NOMO-1 (cell line): ENCODE measurements around the gene TRIP10.
"Not testable (repeated sequence)": the region's sequence is repeated elsewhere in the genome, so short reads cannot be mapped to it uniquely, and the experiment has no call there.

Source experiments
- DNase-seq, 2 experiments: peaks; one replicate each; lab custom pipeline; 2025; ENCODE audit not compliant: unreplicated experiment in 2 of 2; lab: John Stamatoyannopoulos, UW

The TRIP10 gene

GRCh38 chr19:6739390-6739882 lies at the start of gene TRIP10:
Gene TRIP10 (plus strand): TSS chr19:6739680. CDS start chr19:6739762, 82 bp downstream.
- peak; percentile 69 to 79 for DNase-seq

DNA sequence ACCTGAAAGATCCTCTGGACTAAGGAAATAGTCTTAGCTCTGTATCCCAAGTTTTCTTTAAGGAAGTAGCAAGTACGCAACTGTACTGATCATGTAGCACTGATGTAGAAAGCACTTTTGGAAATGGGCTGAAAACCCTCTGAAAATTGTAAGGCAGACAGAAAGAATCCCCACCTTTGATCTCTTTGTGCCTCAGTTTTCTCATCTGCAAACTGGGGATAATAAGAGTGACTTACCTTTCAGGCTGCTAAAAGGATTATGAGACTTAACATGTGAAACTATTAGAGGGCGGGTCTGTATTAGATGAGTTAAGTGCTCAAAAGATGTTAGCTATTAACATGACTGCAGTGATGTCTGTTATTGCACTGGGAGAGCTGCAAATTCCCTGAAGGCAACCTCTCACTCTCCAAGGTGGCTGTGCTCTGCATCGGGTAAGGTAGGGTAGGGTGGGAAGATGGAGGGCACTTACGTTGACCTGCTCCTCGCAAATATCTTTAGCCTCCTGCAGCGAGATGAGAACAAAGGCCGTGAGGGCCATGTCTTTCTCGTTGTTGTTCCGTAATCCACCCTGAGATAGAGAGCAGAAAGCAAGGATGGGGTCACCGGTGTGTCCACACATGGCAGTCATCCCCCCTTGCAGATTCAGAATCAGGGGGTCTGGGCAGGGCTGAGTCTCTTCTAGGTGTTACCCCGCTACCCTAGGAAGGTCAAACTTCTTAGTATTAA lies 49.2 kb upstream of the TRIP10 start:
- DNase-seq, result no peak

DNA sequence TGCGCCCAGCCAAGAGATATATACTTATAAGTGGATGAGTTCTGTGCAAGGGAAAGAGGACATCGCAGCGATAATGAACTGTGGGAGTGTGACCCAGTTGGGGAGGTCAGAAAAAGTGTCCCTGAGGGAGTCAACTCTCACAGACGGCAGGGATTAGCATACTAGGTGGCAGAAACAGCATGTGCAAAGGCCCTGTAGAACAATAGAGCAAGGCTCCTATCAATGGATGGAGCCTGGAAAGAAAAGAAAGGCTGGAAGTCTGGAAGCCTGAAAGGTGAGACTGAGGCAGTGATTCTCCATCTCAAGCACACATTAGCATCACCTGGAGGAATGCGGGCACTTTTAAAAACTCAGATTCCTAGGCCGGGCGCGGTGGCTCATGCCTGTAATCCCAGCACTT lies 48.1 kb upstream of the TRIP10 start:
- no peak for DNase-seq

GRCh38 chr19:6692027-6692426 lies 47.5 kb upstream of the TRIP10 start:
- no peak for DNase-seq

- no peak for DNase-seq
Observed at GRCh38 chr19:6693056-6693471, 46.4 kb upstream of the TRIP10 start.

DNA sequence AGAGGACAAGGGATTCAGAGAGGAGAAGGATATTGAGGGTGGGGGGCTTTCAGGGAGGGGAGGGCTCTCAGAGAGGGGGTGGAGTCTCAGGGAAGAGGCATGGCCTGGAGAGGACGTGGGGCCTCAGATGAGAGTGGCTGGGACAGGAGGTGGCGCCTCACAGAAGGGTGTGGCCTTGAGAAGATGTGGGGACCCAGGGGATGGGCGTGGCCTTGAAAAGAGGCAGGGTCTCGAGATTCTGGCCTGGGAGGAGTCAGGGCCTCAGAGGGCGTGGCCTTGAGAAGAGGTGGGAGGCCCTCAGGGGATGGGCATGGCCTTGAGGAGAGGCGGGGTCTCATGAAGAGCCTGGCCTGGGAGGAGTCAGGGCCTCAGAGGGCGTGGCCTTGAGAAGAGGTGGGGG lies 45.8 kb upstream of the TRIP10 start:
- no peak for DNase-seq

DNA sequence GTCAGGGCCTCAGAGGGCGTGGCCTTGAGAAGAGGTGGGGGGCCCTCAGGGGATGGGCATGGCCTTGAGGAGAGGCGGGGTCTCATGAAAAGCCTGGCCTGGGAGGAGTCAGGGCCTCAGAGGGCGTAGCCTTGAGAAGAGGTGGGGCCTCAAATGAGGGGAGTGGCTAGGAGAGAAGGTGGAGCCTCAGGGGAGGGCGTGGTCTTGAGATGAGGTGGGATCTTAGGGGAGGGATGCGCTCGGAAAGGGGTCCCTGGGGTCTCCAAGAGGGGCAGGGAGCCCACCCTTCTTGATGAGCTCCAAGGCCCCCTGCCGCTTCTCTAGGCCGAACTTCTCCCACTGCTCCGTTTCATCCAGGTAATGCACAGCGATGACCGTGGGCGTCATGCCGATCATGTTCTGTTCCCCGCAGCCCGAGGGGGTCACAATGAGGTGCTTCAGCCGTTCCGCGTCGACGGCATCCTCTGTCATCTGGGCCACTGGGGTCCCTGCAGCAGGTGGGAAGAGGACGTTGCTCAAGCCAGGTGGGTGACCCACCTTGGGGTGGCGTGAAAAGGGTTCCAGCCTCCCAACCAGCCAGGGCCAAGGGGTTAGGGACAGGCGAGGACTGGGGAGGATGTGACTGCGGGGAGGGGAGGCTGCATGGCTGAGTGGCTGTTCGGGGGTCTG lies 45.2 kb upstream of the TRIP10 start:
- no peak for DNase-seq

DNA sequence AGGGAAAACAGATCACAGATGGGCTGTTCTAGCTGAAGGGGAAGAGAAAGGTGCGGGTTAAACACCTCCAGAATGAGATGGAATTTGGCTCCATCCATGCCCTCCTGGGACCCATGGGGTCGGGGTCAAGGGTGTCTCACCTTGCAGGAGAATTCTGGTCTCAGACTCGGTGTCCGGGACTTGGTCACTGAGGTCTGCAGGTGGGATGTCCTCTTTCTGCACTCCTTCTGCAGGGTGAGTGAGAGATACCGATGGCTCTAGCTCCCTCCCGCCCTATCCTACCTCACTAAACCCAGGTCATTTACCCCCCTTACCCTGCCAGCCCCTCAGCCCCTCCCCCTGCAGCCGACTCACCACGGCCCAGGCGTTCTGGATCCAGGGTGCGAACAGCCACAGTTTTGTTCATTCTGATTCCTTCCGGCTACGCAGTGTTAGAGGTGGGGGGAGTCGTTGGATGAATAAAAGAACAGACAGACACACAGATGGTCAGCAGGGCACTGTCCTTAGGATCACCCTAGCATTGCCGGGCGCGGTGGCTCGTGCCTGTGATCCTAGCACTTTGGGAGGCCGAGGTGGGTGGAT lies 43.1 kb upstream of the TRIP10 start:
- no peak for DNase-seq

DNA sequence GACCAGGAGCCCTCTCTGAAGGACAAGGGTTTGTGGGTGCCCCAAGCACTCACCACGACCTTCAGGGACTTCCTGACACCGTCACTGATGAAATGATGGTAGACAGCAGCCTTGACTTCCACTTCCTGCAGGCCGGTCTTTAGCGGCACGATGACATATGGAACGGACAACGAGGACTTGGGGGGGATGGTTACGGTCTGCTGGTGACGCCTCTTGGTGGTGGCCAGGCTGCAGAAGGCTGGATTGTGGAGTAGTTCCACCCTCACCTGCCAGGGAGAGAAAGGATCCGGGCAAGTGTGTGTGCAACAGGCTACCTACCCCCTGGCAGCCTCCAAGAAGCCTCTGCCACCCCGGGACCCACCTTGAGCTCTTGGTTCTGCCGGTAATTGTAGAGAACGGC lies 42.2 kb upstream of the TRIP10 start:
- peak in 1 of 2 experiments; percentile 31 for DNase-seq

DNA sequence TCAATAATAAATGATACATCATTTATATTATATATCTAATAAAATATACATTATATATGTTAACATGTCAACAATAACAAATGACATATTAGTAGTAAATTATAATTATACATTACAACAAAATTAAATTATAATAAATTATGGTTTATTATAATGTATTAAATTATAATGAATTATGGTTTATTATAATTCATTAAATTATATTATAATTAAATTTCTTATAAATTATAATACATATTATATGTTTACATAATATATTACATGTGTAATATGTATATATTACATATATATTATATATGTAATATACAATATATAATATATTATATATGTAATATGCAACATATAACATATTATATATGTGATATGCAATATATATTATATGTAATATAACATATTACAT lies 39.5 kb upstream of the TRIP10 start:
- no peak for DNase-seq

- no peak for DNase-seq
Observed at GRCh38 chr19:6700586-6701316, 38.7 kb upstream of the TRIP10 start.

- no peak for DNase-seq
Observed at GRCh38 chr19:6705931-6706632, 33.4 kb upstream of the TRIP10 start.

DNA sequence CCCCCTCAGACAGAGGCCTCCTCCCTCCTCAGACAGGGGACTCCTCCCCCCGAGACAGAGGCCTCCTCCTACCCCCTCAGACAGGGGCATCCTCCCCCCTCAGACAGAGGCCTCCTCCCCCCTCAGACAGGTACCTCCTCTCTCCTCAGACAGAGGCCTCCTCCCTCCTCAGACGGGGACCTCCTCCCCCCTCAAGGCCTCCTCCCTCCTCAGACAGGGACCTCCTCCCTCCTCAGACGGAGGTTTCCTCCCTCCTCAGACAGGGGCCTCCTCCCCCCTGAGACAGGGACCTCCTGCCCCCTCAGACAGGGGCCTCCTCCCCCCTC lies 32.9 kb upstream of the TRIP10 start:
- DNase-seq, result no peak

DNA sequence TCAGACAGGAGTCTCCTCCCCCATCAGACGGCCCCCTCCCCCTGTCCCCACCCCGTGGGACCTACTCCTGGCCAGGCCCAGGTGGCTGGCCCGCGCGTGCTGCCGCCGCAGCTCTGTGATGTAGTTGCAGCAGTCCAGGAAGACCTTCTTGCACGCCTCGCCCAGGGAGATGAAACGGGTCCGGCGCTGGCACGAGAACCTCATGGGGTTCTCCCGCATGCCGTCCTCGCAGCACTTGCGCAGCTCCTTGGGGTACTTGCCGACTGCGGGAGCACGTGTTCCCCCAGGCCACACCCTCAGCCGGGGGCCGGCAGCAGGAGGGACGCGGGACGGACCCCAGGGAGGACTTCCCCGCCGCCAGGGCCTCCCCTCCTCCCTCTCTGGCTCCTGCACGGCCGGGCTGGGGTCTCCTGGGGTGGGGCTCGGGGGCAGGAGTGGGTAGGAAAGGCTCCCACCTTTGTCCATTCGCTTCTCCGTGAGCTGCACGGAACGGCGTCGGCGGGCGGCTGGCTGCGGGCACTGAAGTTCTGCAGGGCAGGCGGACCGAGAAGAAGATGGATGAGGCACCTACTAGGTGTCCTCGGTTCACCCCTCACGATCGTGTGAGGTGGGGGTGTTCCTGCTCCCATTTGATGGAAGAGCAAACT lies 32.3 kb upstream of the TRIP10 start:
- DNase-seq, result no peak

DNA sequence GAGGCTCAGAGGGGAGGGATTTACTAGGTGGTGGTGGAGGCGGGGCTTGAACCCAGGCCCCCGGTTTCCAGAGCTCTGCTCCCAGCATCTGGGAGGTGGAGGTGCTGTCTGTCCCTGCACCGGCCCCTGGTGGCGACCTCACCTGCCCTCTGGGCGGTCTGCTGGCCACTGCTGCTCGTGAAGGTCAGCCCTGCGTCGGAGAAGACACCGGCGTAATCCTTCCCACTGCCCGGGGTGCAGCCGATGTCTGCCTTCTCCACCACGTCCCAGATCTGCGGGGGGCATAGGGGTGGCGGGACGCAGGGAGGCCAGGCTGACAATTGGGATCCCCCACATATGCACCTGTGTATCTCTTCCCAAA lies 31.8 kb upstream of the TRIP10 start:
- DNase-seq, result no peak

- DNase-seq, result no peak
Observed at GRCh38 chr19:6708346-6708745, 31.1 kb upstream of the TRIP10 start.

- DNase-seq, result not testable (repeated sequence)
Observed at GRCh38 chr19:6708913-6709312, 30.6 kb upstream of the TRIP10 start.

DNA sequence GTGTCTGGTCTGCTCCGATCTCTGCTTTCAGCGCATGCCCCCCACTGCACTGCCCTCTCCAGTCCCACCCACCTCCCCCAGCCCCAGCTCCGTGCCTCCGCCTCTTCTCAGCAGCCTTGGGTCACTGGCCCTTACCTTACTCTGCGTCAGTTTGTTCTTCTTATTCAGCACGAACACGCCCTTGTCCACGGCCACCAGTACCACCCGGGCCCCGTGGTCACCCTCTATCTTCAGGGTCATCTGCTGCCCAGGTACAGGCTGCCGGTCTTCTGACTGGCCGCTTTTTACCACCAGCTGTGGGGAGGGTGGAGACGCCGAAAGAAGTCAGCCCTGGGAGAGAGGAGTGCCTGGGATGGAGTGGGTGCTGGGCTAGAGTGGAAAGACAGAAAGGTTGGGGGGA lies 29.9 kb upstream of the TRIP10 start:
- DNase-seq, result no peak

DNA sequence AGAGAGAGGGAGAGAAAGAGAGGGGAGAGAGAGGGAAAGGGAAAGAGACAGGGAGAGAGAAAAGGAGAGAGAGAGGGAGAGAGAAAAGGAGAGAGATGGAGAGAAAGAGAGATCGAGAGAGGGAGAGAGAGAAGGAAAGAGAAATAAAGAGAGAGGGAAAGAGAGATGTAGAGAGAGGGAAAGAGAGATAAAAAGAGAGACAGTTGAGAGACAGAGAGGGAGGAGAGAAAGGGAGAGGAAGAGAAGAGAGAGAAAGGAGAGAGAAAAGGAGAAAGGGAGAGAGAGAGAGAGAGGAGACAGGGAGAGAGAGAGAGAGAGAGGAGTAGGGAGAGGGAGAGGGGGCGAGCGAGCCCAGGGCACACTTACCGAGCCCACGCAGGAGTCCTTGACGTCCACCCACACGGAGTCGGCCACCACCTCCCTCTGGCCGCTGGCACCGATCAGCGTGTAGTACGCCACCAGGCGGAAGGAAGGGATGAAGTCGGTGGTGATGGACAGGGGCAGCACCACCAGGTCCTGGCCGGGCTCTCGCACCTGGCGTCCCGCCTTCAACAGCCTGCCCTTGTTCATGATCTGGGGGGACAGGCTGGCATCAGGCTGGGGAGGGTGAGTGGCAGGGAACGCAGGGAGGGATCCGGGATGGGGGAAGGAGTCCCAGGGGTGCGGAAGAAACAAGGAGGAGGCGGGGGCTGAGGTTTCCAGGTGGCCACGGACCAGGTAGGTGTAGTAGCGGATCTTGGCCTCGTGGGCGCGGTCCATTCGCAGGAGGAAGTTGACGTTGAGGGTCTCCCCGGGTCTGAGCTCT lies 29.0 kb upstream of the TRIP10 start:
- DNase-seq, result no peak

DNA sequence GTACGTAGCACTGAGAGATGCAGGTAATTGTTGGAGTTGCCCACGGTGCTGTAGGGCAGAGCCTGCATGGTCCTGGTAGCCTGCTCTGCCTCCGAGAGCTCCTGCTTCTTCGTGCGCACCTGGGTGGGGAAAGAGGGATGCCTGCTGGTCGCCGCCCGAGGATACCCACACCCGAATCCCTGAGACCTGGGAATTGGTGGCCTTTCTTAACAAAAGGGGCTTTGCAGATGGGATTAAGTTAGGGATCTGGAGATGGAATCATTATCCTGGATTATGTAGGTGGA lies 28.5 kb upstream of the TRIP10 start:
- no peak for DNase-seq
